Caco-2 (cell line): ENCODE measurements around the gene FGF3. TPM values are rescaled to one million over a fixed set of nuclear protein-coding genes. Genes with fewer than 3 reads are reported as not detected.
A peak's percentile ranks its signal among the peaks of the same experiment; 100 is the strongest.

Experiments used
- BruUV-seq: library from RNA; stranded (reverse); fragments of 400-500 nt; replicated peaks from 2 replicates; lab custom pipeline; 2021; lab: Mats Ljungman, UMichigan
- CTCF ChIA-PET: fragments of 300-600 bp; sonication (Branson Sonifier 250); formaldehyde crosslinking; loops from one replicate; lab custom pipeline; 2022; ENCODE audit warnings: antibody characterized with exemption; lab: Charles Lee
- POLR2A ChIA-PET: fragments of 300-600 bp; sonication (Branson Sonifier 250); formaldehyde crosslinking; loops from one replicate; lab custom pipeline; 2022; ENCODE audit warnings: antibody characterized with exemption; lab: Charles Lee
- DNase-seq, 2 experiments: peaks; one replicate each; pipeline versions ENCODE4 v3.0.0 to v3.0.0-alpha.2; 2020 to 2022
- H3K27me3 ChIP-seq: replicated peaks from 2 replicates; pipeline ENCODE4 v1.6.0; 2011; ENCODE audit warnings: low read length; ENCODE audit not compliant: control insufficient read depth, insufficient read depth
- H3K36me3 ChIP-seq: 2 replicates; pipeline ENCODE4 v1.5.1; 2011; ENCODE audit warnings: low read length; ENCODE audit not compliant: control insufficient read depth, insufficient read depth
- H3K4me1 ChIP-seq: fragments of 250-450 bp; sonication (Bioruptor Pico); 2 replicates; pipeline ENCODE4 v1.5.1; 2020; ENCODE audit warnings: mild to moderate bottlenecking
- H3K4me3 ChIP-seq: 2 replicates; pipeline ENCODE4 v1.5.1; 2011; ENCODE audit warnings: low read depth, mild to moderate bottlenecking, control low read depth, low read length
- H3K9me3 ChIP-seq: fragments of 250-450 bp; sonication (Bioruptor Pico); 2 replicates; pipeline ENCODE4 v1.5.1; 2020; ENCODE audit warnings: mild to moderate bottlenecking, moderate library complexity
- H3K27ac Mint-ChIP-seq: one replicate; pipeline ENCODE4 v1.8.0; 2022; ENCODE audit warnings: mixed read lengths; ENCODE audit not compliant: unreplicated experiment
- H3K27me3 Mint-ChIP-seq: one replicate; pipeline ENCODE4 v1.8.0; 2022; ENCODE audit warnings: mixed read lengths; ENCODE audit not compliant: insufficient read depth, unreplicated experiment
- H3K36me3 Mint-ChIP-seq: one replicate; pipeline ENCODE4 v1.8.0; 2022; ENCODE audit warnings: mild to moderate bottlenecking, mixed read lengths; ENCODE audit not compliant: insufficient read depth, unreplicated experiment
- H3K4me1 Mint-ChIP-seq: one replicate; pipeline ENCODE4 v1.8.0; 2022; ENCODE audit warnings: low read depth, mixed read lengths; ENCODE audit not compliant: unreplicated experiment
- H3K4me3 Mint-ChIP-seq: one replicate; pipeline ENCODE4 v1.8.0; 2022; ENCODE audit warnings: mild to moderate bottlenecking, moderate library complexity, mixed read lengths; ENCODE audit not compliant: unreplicated experiment
- H3K9me3 Mint-ChIP-seq: one replicate; pipeline ENCODE4 v1.8.0; 2022; ENCODE audit warnings: mixed read lengths; ENCODE audit not compliant: unreplicated experiment
- intact Hi-C: fragments of 100-400 bp; cut with micrococcal nuclease; formaldehyde crosslinking; loops from one replicate; pipeline ENCODE4 v1.10.0; 2022; ENCODE audit not compliant: unreplicated experiment
- total RNA-seq: library from RNA; stranded (reverse); gene quantifications from 2 replicates; pipeline ENCODE4 v1.2.3, GENCODE V29; 2022
- TF ChIP-seq, protein P1 (sequence below), 2 experiments: fragments of 200-600 bp in 1 of 2; IDR thresholded peaks; 1 replicate in 1 of 2; 2 replicates in 1 of 2; pipeline versions ENCODE4 v1.5.1 to v1.8.0; 2011 to 2022; ENCODE audit warnings: antibody characterized with exemption in 1 of 2, control low read depth in 1 of 2, inconsistent platforms in 1 of 2, low read depth in 1 of 2, low read length in 1 of 2, mild to moderate bottlenecking in 1 of 2, moderate library complexity in 1 of 2; ENCODE audit not compliant: insufficient read depth in 1 of 2, severe bottlenecking in 1 of 2, unreplicated experiment in 1 of 2

FGF3 gene
- total RNA-seq, 1 experiment from 2014 or later, result not detected

DNA sequence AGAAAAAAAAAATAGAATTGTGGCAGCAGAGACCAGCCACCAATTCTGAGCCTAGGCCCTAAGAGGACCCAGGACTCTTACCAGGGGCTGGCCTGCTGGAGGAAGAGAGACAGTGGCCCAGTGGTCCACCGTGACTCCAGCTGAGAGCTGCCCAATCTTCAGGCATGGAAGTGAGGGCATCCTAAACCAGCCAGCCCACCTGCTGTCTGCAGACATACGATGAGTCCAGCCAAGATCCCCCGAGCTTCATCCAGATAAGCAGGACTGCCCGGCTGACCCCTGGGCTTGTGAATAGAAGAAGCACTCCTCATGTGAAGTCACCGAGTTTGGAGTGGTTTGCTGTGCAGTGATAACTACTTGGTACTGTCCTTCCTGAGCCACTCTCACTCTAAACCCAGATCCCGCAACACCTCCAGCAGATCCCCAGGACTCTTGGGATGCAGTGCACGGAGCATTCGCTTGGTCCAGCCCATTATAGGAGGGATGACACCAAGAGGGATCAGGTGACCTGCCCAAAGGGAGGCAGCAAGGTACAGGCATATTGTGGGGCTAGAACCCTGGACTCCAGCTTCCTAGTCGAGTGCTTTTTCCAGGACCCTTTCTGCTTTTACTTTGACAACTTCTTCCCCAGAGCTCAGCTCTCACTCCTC lies 41.7 kb upstream of the FGF3 start:
- Mint-ChIP-seq H3K36me3 (no peaks in the 10 kb centered on the region), H3K27me3 (peaks cover 17% of the 10 kb centered on the region)

GRCh38 chr11:69860244-69860643 lies 41.0 kb upstream of the FGF3 start:
- POLR2A ChIA-PET, result no interaction called here
- BruUV-seq, result no TSS peak
- Histone ChIP-seq H3K36me3 (no peaks in the 10 kb centered on the region), H3K27me3 (no peaks in the 10 kb centered on the region), H3K9me3 (no peaks in the 10 kb centered on the region), H3K4me1 (no peaks in the 10 kb centered on the region), H3K4me3 (no peak overlapping the region)
- no peaks in the 10 kb centered on the region for H3K36me3 Mint-ChIP-seq
- H3K4me1 Mint-ChIP-seq, result no peaks in the 10 kb centered on the region
- H3K9me3 Mint-ChIP-seq, result no peaks in the 10 kb centered on the region
- H3K27ac Mint-ChIP-seq, result no peak overlapping the region
- CTCF ChIA-PET, result no interaction called here
- intact Hi-C loops, result no loop called here
- no peak overlapping the region for H3K4me3 Mint-ChIP-seq
- DNase-seq, result peak in 1 of 2 experiments; percentile 21
- TF ChIP-seq, protein P1, sequence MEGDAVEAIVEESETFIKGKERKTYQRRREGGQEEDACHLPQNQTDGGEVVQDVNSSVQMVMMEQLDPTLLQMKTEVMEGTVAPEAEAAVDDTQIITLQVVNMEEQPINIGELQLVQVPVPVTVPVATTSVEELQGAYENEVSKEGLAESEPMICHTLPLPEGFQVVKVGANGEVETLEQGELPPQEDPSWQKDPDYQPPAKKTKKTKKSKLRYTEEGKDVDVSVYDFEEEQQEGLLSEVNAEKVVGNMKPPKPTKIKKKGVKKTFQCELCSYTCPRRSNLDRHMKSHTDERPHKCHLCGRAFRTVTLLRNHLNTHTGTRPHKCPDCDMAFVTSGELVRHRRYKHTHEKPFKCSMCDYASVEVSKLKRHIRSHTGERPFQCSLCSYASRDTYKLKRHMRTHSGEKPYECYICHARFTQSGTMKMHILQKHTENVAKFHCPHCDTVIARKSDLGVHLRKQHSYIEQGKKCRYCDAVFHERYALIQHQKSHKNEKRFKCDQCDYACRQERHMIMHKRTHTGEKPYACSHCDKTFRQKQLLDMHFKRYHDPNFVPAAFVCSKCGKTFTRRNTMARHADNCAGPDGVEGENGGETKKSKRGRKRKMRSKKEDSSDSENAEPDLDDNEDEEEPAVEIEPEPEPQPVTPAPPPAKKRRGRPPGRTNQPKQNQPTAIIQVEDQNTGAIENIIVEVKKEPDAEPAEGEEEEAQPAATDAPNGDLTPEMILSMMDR (IDR thresholded peaks at IDR 0.05; ENCODE audit: insufficient read depth in 1 of 2, low read depth in 1 of 2, low read length in 1 of 2, severe bottlenecking in 1 of 2, unreplicated experiment in 1 of 2), result no peak
- H3K27me3 Mint-ChIP-seq, result peaks cover 17% of the 10 kb centered on the region

More for the DNA sequence above, 41.7 kb upstream of the FGF3 start:
- CTCF ChIA-PET, result no interaction called here
- Histone ChIP-seq H3K4me1 (no peaks in the 10 kb centered on the region), H3K36me3 (no peaks in the 10 kb centered on the region), H3K27me3 (no peaks in the 10 kb centered on the region), H3K9me3 (no peaks in the 10 kb centered on the region), H3K4me3 (no peak overlapping the region)
- DNase-seq, result peak in 1 of 2 experiments; percentile 26
- Mint-ChIP-seq H3K9me3 (no peaks in the 10 kb centered on the region), H3K4me1 (no peaks in the 10 kb centered on the region), H3K27ac (no peak overlapping the region), H3K4me3 (no peak overlapping the region)
- BruUV-seq, result no TSS peak
- TF ChIP-seq, protein P1 (IDR thresholded peaks at IDR 0.05; ENCODE audit: insufficient read depth in 1 of 2, low read depth in 1 of 2, low read length in 1 of 2, severe bottlenecking in 1 of 2, unreplicated experiment in 1 of 2), result no peak
- intact Hi-C loops, result no loop called here
- POLR2A ChIA-PET, result no interaction called here

DNA sequence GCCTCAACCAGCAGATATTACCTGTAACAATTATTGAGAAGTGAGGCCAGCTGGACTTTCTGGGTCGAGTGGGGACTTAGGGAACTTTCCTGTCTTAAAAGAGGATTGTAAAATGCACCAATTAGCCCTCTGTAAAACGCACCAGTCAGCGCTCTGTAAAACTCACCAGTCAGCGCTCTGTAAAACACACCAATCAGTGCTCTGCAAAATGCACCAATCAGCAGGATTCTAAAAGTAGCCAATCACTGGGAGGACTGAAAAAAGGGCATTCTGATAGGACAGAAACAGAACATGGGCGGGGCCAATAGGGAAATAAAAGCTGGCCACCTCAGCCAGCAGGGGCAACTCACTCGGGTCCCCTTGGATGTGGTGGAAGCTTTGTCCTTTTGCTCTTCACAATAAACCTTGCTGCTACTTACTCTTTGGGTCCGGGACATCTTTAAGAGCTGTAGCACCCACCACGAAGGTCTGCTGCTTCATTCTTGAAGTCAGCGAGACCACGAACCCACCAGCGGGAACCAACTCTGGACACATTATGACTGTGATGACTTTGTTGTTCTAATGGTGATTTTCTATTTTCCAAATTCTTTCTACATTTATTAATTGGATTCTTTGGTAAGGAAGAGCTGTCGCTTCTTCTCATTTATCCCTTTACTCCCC lies 40.2 kb upstream of the FGF3 start:
- peak in 1 of 2 experiments; percentile 30 for DNase-seq
- peaks cover 17% of the 10 kb centered on the region for H3K27me3 Mint-ChIP-seq
- H3K27me3 ChIP-seq, result no peaks in the 10 kb centered on the region
- H3K27ac Mint-ChIP-seq, result no peak overlapping the region
- TF ChIP-seq, protein P1 (IDR thresholded peaks at IDR 0.05; ENCODE audit: insufficient read depth in 1 of 2, low read depth in 1 of 2, low read length in 1 of 2, severe bottlenecking in 1 of 2, unreplicated experiment in 1 of 2), result no peak
- no peaks in the 10 kb centered on the region for H3K9me3 ChIP-seq
- H3K36me3 Mint-ChIP-seq, result no peaks in the 10 kb centered on the region
- no peak overlapping the region for H3K4me3 ChIP-seq
- H3K4me1 Mint-ChIP-seq, result no peaks in the 10 kb centered on the region
- ChIA-PET CTCF (interaction anchor here (0.8 kb wide), 1 partner anchor 31 kb away, joined by 3 read pairs; no protein-coding TSS in a partner anchor), POLR2A (interaction anchor here (1.1 kb wide), 1 partner anchor 184 kb away, joined by 3 read pairs; the partner anchor contains the start of gene LTO1)
- intact Hi-C loops, result no loop called here
- H3K36me3 ChIP-seq, result no peaks in the 10 kb centered on the region
- no peak overlapping the region for H3K4me3 Mint-ChIP-seq
- no peaks in the 10 kb centered on the region for H3K4me1 ChIP-seq
- H3K9me3 Mint-ChIP-seq, result no peaks in the 10 kb centered on the region
- BruUV-seq, result no TSS peak
